Esophagus muscularis mucosa (tissue), 4 donors: ENCODE measurements around the gene SLC6A11. TPM values are rescaled to one million over a fixed set of nuclear protein-coding genes. Genes with fewer than 3 reads are reported as not detected.

ENCODE experiments used
- DNase-seq: peaks from one replicate; pipeline ENCODE4 v3.0.0-alpha.2; 2017; ENCODE audit errors: extremely low spot score
- H3K27ac ChIP-seq, 4 donors: fragments of 200-600 bp; sonication (generic); replicated peaks in 1 of 4; 1 replicate in 3 of 4; 2 replicates in 1 of 4; pipeline ENCODE4 v1.5.1; 2016 to 2019; ENCODE audit warnings: mild to moderate bottlenecking in 1 of 4
- H3K27me3 ChIP-seq, 4 donors: fragments of 200-600 bp; sonication (generic); one replicate each; pipeline versions ENCODE4 v1.5.1 to v1.6.0; 2016 to 2019
- H3K36me3 ChIP-seq, 4 donors: fragments of 200-600 bp; sonication (generic); one replicate each; pipeline ENCODE4 v1.5.1; 2016 to 2019
- H3K4me1 ChIP-seq, 4 donors: fragments of 200-600 bp; sonication (generic); one replicate each; pipeline ENCODE4 v1.5.1; 2016 to 2019
- H3K4me3 ChIP-seq, 4 donors: fragments of 200-600 bp; sonication (generic); 1 replicate in 2 of 4; 2 replicates in 2 of 4; pipeline ENCODE4 v1.5.1; 2016 to 2019; ENCODE audit warnings: mild to moderate bottlenecking in 4 of 4, moderate library complexity in 1 of 4
- H3K9me3 ChIP-seq, 4 donors: fragments of 200-600 bp; sonication (generic); 1 replicate in 3 of 4; 2 replicates in 1 of 4; pipeline ENCODE4 v1.5.1; 2016 to 2019
- CTCF ChIP-seq, 3 experiments: fragments of 200-600 bp in 2 of 3; fragments of 450-650 bp in 1 of 3; sonication (generic) in 2 of 3; IDR thresholded peaks; one replicate each; pipeline ENCODE4 v1.5.1; 2017 to 2019; ENCODE audit warnings: antibody characterized with exemption in 3 of 3, mild to moderate bottlenecking in 2 of 3, moderate library complexity in 1 of 3
- EP300 ChIP-seq: sonication (generic); formaldehyde crosslinking; IDR thresholded peaks from one replicate; pipeline ENCODE4 v1.6.1; 2017; ENCODE audit warnings: antibody characterized with exemption
- POLR2A ChIP-seq: fragments of 450-650 bp; IDR thresholded peaks from one replicate; pipeline ENCODE4 v1.6.1; 2017; ENCODE audit warnings: antibody characterized with exemption, moderate library complexity, mild to moderate bottlenecking, low read depth
- POLR2AphosphoS5 ChIP-seq, 2 donors: sonication (generic); formaldehyde crosslinking; IDR thresholded peaks; one replicate each; pipeline ENCODE4 v1.6.1; 2017; ENCODE audit warnings: antibody characterized with exemption in 2 of 2
- WGBS: methylation state at CpG from one replicate; pipeline ENCODE4 v1.1.5; 2018; 5-methylcytosine and 5-hydroxymethylcytosine counted together
- intact Hi-C: fragments of 100-400 bp; cut with DNase I; formaldehyde crosslinking; loops from one replicate; pipeline ENCODE4 v1.15.1; 2023
- total RNA-seq, 4 donors: library from RNA; depleted of rRNA; stranded (reverse); fragments of >200 nt; gene quantifications; one replicate each; pipeline versions ENCODE4 v1.1.0 to v1.2.1, GENCODE V29; 2016

SLC6A11 gene
- total RNA-seq, 4 donors from 2014 or later = not detected

- H3K27ac ChIP-seq = no peak overlapping the region
- no peaks in the 10 kb centered on the region for H3K9me3 ChIP-seq
- peaks cover 0 to 33% (median 4%) of the 10 kb centered on the region in 4 donors for H3K27me3 ChIP-seq
- WGBS = 76% methylated on average over 4 of the region's 4 CpGs
- DNase-seq = peak; percentile 68
- no peak overlapping the region for H3K4me3 ChIP-seq
- intact Hi-C loops = no loop called here
- no peaks in the 10 kb centered on the region for H3K36me3 ChIP-seq
- no peaks in the 10 kb centered on the region for H3K4me1 ChIP-seq
- TF ChIP-seq POLR2AphosphoS5 (IDR thresholded peaks at IDR 0.05) (no peak), POLR2A (no peak), CTCF (IDR thresholded peaks at IDR 0.05) (no peak), EP300 (no peak)
Measured at GRCh38 chr3:10792208-10792607, 23.8 kb upstream of the SLC6A11 start.

- H3K4me3 ChIP-seq = no peak overlapping the region
- no peaks in the 10 kb centered on the region for H3K36me3 ChIP-seq
- no peaks in the 10 kb centered on the region for H3K9me3 ChIP-seq
- 40% methylated on average over 5 of the region's 5 CpGs for WGBS
- H3K4me1 ChIP-seq = no peaks in the 10 kb centered on the region
- DNase-seq = peak; percentile 86
- intact Hi-C loops = no loop called here
- no peak overlapping the region for H3K27ac ChIP-seq
- no peak for TF ChIP-seq EP300
- TF ChIP-seq CTCF (IDR thresholded peaks at IDR 0.05) = no peak
- TF ChIP-seq POLR2A = no peak
- no peak for TF ChIP-seq POLR2AphosphoS5 (IDR thresholded peaks at IDR 0.05)
- peaks cover 0 to 7% (median 3%) of the 10 kb centered on the region in 4 donors for H3K27me3 ChIP-seq
Measured at GRCh38 chr3:10798600-10799367, 17.2 kb upstream of the SLC6A11 start.

- no peaks in the 10 kb centered on the region for H3K4me1 ChIP-seq
- WGBS = 36% methylated on average over 1 of the region's 2 CpGs
- H3K9me3 ChIP-seq = no peaks in the 10 kb centered on the region
- intact Hi-C loops = no loop called here
- no peak overlapping the region for H3K27ac ChIP-seq
- no peak overlapping the region for H3K4me3 ChIP-seq
- no peak for TF ChIP-seq POLR2A
- no peak for TF ChIP-seq POLR2AphosphoS5 (IDR thresholded peaks at IDR 0.05)
- TF ChIP-seq EP300 = no peak
- TF ChIP-seq CTCF (IDR thresholded peaks at IDR 0.05) = no peak
- no peak for DNase-seq
- no peaks in the 10 kb centered on the region for H3K36me3 ChIP-seq
- peaks cover 0 to 16% (median 0%) of the 10 kb centered on the region in 4 donors for H3K27me3 ChIP-seq
Measured at GRCh38 chr3:10804183-10804648, 11.8 kb upstream of the SLC6A11 start.

- Histone ChIP-seq H3K4me1 (no peaks in the 10 kb centered on the region), H3K27ac (no peak overlapping the region), H3K9me3 (no peaks in the 10 kb centered on the region), H3K36me3 (no peaks in the 10 kb centered on the region), H3K4me3 (no peak overlapping the region), H3K27me3 (peaks cover 0 to 27% (median 0%) of the 10 kb centered on the region in 4 donors)
- DNase-seq = no peak
- TF ChIP-seq EP300 (no peak), POLR2AphosphoS5 (IDR thresholded peaks at IDR 0.05) (no peak), POLR2A (no peak), CTCF (IDR thresholded peaks at IDR 0.05) (no peak)
- 74% methylated on average over 4 of the region's 4 CpGs for WGBS
- intact Hi-C loops = no loop called here
Measured at GRCh38 chr3:10806006-10806405, 10.0 kb upstream of the SLC6A11 start.
